ENCODE data around the gene RUNDC1. TPM values are rescaled to one million over a fixed set of nuclear protein-coding genes. Genes with fewer than 3 reads are reported as not detected.

Gene RUNDC1
- total RNA-seq, 1 experiment from 2014 or later: 13.4 TPM

GRCh38 chr17:43030137-43030767 lies 49.9 kb downstream of the RUNDC1 start:
- no peak overlapping the region for H3K27ac Mint-ChIP-seq (ENCODE audit: low read depth, unreplicated experiment)
- no peak overlapping the region for H3K4me3 Mint-ChIP-seq (ENCODE audit: unreplicated experiment)
- peaks cover 6% of the 10 kb centered on the region for H3K4me1 Mint-ChIP-seq (ENCODE audit: insufficient read depth, unreplicated experiment)
- H3K9me3 Mint-ChIP-seq (ENCODE audit: unreplicated experiment): no peaks in the 10 kb centered on the region
- intact Hi-C loops (cut with micrococcal nuclease): no loop called here
- POLR2A ChIA-PET: interaction anchor here (0.6 to 2.0 kb wide), 5 partner anchors 9 to 1799 kb away, joined by 3 to 6 read pairs (median 3); partner anchors contain the start of gene RPL27
- DNase-seq (ENCODE audit: unreplicated experiment): no peak
- no peak for TF ChIP-seq CTCF (IDR thresholded peaks at IDR 0.05; ENCODE audit: unreplicated experiment)
- no peaks in the 10 kb centered on the region for H3K36me3 Mint-ChIP-seq (ENCODE audit: insufficient read depth, unreplicated experiment)
- no TSS peak for BruUV-seq (replicated peaks)
- CTCF ChIA-PET: interaction anchor here (0.5 to 0.7 kb wide), 2 partner anchors 32 to 89 kb away, joined by 3 read pairs; partner anchors contain the start of gene RPL27
- H3K27me3 Mint-ChIP-seq (ENCODE audit: insufficient read depth, unreplicated experiment): no peaks in the 10 kb centered on the region

DNA sequence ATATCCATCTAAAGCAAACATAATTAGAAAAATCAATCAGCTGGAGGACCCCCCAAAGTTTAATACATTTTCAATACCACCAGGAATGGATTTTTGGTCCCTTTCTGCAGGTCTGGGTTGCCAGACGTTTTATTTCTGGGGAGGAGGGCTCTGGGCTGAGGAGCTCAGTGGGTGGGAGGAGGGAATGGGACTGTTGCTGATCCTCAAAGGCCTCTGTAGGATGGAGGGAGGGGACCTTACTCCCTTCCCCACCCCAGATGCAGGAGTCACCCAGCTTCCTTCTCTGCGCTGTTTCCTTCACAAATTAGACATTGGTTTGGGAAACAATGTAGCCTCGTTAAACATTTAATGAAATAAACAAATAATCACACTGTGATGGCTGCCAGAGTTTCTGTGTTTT lies 51.3 kb downstream of the RUNDC1 start:
- intact Hi-C loops (cut with micrococcal nuclease): no loop called here
- no peak for DNase-seq (ENCODE audit: unreplicated experiment)
- no peak for TF ChIP-seq CTCF (IDR thresholded peaks at IDR 0.05; ENCODE audit: unreplicated experiment)
- Mint-ChIP-seq H3K9me3 (ENCODE audit: unreplicated experiment) (no peaks in the 10 kb centered on the region), H3K27ac (ENCODE audit: low read depth, unreplicated experiment) (no peak overlapping the region), H3K4me3 (ENCODE audit: unreplicated experiment) (no peak overlapping the region), H3K4me1 (ENCODE audit: insufficient read depth, unreplicated experiment) (peaks cover 6% of the 10 kb centered on the region), H3K27me3 (ENCODE audit: insufficient read depth, unreplicated experiment) (no peaks in the 10 kb centered on the region), H3K36me3 (ENCODE audit: insufficient read depth, unreplicated experiment) (no peaks in the 10 kb centered on the region)
- no TSS peak for BruUV-seq (replicated peaks)
- ChIA-PET POLR2A (interaction anchor here (0.7 kb wide), 1 partner anchor 93 kb away, joined by 3 read pairs; the partner anchor contains the start of gene BRCA1), CTCF (no interaction called here)

GRCh38 chr17:43033948-43034881 lies 53.9 kb downstream of the RUNDC1 start:
- POLR2A ChIA-PET: interaction anchor here (0.7 kb wide), 1 partner anchor 13 kb away, joined by 4 read pairs; the partner anchor contains the start of gene VAT1

More at GRCh38 chr17:43033948-43034881, 53.9 kb downstream of the RUNDC1 start:
- no TSS peak for BruUV-seq (replicated peaks)
- no peak overlapping the region for H3K4me3 Mint-ChIP-seq (ENCODE audit: unreplicated experiment)
- H3K9me3 Mint-ChIP-seq (ENCODE audit: unreplicated experiment): no peaks in the 10 kb centered on the region
- CTCF ChIA-PET: interaction anchor here (0.6 to 1.1 kb wide), 2 partner anchors 10 to 46 kb away, joined by 3 read pairs; partner anchors contain the start of gene RND2
- H3K27me3 Mint-ChIP-seq (ENCODE audit: insufficient read depth, unreplicated experiment): no peaks in the 10 kb centered on the region
- H3K36me3 Mint-ChIP-seq (ENCODE audit: insufficient read depth, unreplicated experiment): no peaks in the 10 kb centered on the region
- H3K27ac Mint-ChIP-seq (ENCODE audit: low read depth, unreplicated experiment): no peak overlapping the region
- intact Hi-C loops (cut with micrococcal nuclease): no loop called here
- H3K4me1 Mint-ChIP-seq (ENCODE audit: insufficient read depth, unreplicated experiment): peaks cover 2% of the 10 kb centered on the region
- no peak for DNase-seq (ENCODE audit: unreplicated experiment)
- TF ChIP-seq CTCF (IDR thresholded peaks at IDR 0.05; ENCODE audit: unreplicated experiment): no peak
